Inflammatory macrophage (primary cell): ENCODE measurements around the gene GJB1.
"Not testable (repeated sequence)": the region's sequence is repeated elsewhere in the genome, so short reads cannot be mapped to it uniquely, and the experiment has no call there.

ENCODE experiments used
- DNase-seq, 2 donors: peaks; one replicate each; pipeline ENCODE4 v3.0.0-alpha.2; 2020 to 2022
- total RNA-seq, 18 experiments: gene quantifications; one replicate each; lab custom pipeline; 2026; ENCODE audit warnings: mixed read lengths in 6 of 18, inconsistent platforms in 2 of 18; lab: John Stamatoyannopoulos, UW

GJB1 gene
- total RNA-seq = 0 to 0.09 (median 0) reads per million in 18 experiments

DNA sequence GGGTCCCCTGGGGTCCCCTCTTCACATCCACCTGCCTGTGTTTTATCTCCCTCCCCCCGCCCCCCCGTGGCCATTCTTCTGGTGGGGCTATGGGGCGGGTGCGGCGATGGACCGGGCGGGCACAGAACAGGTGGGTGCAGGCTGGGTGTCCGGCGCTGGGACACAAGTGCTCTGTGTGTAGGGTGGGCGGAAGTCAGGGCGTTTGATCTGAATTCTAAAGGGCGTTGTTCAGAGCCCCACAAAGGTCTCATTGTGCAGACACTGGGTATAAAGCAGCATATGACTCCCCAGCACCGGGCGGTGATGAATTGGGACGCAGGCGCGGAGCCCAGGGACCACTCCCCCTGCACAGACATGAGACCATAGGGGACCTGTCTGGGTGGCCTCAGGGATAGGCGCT is at the start of gene GJB1:
GJB1 (plus strand) TSS at position 296 of the 400 bp plus-strand sequence. CDS start 484 bp downstream, outside the sequence.
- no peak for DNase-seq

- no peak for DNase-seq
Observed at GRCh38 chrX:71173440-71173839, 49.6 kb upstream of the GJB1 start.

DNA sequence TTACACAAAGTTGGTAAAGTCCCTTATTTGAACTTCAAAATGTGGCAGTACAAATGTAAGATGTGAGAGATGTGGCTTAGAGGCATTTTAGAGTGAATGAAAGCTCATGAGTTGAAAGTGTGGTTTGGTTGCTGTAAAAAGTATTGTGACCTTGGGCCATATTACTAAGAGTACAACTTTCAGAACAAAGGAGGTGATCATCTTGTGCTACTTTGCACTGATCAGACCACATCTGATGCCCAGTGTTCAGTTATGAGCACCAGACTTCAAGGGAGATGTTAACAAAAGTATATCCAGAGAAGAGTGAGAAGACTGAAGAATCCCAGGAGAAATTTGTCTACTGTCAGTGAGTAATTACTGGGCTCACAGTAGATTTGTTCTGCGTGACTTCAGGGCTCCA is 48.2 kb upstream of the GJB1 start:
- no peak for DNase-seq

GRCh38 chrX:71175531-71175930 is 47.5 kb upstream of the GJB1 start:
- no peak for DNase-seq

GRCh38 chrX:71177327-71177726 is 45.7 kb upstream of the GJB1 start:
- no peak for DNase-seq

- DNase-seq = peak; percentile 59 to 61
Observed at GRCh38 chrX:71178908-71179307, 44.1 kb upstream of the GJB1 start.

DNA sequence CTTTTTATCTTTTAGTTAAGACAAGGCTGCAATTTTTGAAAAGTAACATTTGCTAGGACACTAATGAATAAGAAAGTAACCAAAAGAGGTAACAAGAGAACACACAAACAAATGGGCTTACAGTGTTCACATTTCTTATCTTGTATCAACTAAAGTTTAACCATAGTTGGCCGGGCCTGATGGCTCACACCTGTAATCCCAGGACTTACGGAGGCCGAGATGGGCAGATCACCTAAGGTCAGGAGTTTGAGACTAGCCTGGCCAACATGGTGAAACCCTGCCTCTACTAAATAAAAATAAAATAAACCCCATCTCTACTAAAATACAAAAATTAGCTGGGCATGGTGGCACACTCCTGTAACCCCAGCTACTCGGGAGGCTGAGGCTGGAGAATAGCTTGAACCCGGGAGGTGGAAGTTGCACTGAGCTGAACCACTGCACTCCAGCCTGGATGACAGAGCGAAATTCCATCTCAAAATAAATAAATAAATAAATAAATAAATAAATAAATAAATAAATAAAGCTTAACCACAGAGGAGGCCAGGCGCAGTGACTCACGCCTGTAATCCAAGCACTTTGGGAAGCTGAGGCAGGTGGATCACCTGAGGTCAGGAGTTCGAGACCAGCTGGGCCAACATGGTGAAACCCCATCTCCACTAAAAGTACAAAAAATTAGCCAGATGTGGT is 42.3 kb upstream of the GJB1 start:
- not testable (repeated sequence) for DNase-seq

DNA sequence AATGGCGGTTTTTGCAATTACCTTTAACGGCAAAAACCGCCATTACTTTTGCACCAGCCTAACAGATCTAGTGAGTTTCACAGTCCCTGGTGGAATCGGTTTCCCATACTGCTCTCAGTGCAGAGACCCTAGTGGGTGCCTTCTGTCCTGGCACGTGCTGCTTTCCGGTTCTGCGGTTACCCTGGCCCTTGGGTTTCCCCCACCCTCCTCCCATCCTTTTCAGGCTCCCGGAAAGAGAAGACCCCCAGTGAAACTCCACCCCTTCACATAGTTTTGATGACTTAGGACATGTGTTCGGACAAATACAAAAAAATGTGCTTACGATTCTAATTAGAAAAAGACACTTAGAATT is 41.5 kb upstream of the GJB1 start:
- no peak for DNase-seq

DNA sequence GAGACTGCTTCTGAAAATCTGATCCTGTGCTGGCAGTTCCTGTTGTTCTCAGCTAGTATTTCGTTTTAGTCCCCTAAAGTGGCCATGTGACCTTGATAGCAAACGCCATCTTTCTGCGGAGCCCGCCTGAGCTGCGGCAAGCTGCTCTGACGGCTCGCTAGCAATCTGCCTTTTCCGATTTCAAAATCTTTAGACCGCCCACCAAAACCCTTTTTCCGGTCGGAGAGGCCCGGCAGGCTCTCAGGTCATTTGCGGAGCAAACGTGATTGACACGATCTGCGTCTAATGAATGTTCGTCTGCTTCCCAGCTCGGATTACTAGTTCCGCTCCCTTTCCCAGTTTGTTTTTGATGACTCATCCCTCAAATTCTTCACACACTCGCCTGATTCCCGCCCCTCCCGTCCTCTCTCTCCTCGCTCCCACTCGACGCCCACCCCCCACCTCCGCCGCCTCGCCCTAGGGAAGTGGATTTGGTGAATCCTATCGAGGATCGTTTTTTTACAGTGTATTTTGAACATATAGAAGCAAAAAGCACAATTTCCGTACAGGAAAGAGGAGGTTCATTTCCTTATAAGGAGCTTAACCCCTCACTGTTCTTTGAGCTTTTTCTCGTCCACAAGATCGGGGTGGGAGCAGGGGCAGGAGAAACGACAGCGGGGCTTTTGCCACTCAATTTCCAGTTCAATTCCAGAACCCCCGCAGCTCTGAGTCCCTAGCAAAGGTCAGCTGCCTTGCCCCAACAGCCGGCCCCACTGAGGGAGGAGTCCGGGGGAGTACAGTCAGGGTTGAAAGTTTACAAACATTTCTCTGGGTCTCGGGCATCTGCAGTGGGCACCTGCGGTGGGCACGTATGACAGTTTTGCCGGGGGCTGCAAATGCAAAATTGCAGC is 40.9 kb upstream of the GJB1 start:
- peak; percentile 96 for DNase-seq

DNA sequence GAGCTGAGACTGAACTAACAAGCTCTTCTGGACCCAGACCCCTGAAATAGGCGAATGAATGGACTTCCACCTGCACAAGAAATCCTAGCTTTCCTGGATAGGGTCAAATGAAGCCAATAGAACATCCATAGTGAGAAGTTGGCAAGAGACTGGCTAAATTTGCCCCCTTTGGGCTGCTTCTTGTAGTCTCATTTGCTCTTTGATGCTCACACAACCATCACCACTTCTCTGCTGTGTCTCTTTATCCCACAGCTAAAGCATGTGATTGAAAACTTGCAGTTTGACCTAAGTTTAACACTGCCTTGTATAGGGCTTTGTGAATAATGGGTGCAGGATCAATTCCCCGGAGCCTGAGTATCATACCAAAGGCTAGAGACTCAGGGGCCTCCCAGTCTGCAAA is 40.2 kb upstream of the GJB1 start:
- no peak for DNase-seq

DNA sequence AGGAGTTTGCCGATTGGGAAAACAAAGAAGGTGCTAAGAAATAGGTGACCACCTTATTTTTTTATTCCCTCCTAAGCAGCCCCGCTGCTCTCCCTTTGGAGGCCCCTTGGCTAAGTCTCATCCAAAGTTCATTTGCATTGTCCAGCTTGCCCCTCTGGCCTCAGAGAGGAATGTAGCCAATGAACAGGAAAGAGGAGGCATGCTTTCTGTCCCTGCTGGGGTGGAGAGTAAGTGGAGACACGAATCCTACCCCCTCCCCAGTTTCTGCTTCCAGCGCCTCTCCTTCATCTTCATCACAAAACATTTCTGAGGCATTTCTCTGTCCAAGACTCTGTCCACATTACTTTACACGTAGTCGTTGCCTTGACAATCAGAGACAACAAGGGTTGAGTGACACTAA is 39.7 kb upstream of the GJB1 start:
- DNase-seq = no peak

GRCh38 chrX:71184092-71184491 is 38.9 kb upstream of the GJB1 start:
- DNase-seq = no peak

GRCh38 chrX:71184803-71185495 is 38.1 kb upstream of the GJB1 start:
- DNase-seq = no peak

DNA sequence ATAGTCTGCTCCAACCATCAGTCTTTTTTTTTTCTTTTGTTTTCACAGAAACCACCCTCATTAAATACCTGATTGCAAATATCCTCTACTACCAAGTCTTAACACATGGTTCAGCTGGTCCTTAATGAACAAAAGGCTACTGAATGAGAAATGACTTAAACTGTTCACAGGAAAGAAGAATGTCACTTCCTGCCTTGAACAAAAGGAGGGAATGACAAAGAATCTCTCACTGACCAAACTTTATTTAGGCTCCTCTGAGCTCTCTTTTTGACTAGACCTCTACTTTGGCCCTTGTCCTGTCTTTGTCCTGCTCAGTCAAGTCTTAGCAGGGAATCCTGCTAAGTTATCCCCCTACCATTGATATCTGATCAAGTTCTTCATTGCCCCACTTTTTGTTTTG is 31.8 kb upstream of the GJB1 start:
- no peak for DNase-seq

GRCh38 chrX:71195964-71196649 is 26.9 kb upstream of the GJB1 start:
- no peak for DNase-seq

DNA sequence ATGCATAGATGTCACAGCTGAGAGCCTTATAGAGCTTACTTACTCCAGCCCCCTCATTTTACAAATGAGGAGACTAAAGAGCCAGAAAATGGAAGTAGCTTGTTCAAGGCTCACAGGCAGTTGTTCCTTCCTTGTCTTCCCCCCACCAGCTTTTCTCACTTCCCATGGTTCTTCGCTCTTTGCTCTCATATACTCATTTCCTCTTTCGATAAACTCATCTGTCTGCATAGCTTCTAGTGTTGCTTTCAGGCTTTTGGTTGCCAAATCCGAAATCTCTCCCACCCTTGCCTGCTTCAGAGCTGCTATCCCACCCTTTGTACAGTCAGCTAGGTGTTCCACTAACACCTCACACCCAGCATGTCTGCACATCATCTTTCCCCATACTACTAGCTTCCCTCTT is 25.0 kb upstream of the GJB1 start:
- DNase-seq = peak; percentile 69 to 72

DNA sequence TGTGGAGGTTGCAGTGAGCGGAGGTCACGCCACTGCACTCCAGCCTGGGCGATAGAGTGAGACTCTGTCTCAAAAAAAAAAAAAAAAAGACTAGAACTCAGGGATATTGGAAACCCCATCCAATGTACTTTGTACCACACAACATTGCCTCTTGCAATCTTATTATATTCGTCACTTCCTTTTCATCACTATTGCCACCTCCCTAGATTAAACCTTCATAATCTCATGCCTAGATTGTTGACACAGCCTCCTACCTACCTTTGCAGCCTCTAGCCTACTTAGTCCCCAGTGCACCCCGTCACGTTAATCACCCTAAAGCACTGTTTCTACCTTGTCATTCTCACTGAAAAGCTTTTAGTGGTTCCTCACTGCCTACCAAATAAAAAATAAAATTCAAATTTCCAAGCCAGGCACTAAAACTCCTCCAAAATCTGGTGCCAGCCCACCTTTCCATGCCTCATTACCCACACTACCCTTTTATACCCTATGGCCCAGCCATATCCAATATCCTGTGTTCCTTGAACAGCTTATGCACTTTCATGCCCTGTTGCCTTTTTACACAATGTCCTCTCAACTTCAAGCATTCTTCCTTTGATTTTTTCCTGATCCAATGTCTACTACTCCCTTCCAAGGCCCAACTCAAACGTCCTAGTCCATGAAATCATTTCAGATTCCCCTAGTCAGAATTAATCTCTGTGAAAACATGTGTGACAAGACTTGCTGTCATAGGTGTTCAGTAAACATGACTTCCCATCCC is 23.6 kb upstream of the GJB1 start:
- DNase-seq = no peak

GRCh38 chrX:71210816-71211215 is 12.2 kb upstream of the GJB1 start:
- DNase-seq = no peak

- DNase-seq = no peak
Observed at GRCh38 chrX:71212536-71212935, 10.5 kb upstream of the GJB1 start.

DNA sequence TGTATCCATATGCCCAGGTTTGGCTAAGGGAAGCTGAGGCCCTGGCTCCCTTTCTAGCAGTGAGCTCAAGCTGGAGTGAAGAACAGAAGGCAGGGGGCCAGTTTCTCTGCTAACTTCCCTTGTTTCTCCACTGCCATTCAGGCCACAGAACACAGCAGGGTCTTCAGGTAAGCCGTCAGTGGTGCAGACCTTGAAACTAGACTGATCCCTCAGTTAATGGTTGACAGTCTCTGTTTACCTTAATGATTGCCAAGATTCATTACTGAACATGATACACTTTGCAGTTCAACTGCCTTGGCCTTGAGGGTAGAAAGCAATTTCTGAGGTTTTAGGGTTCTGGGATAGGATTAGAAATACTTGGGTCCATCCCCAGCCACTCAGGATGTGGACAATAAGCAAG is 8.9 kb upstream of the GJB1 start:
- no peak for DNase-seq

DNA sequence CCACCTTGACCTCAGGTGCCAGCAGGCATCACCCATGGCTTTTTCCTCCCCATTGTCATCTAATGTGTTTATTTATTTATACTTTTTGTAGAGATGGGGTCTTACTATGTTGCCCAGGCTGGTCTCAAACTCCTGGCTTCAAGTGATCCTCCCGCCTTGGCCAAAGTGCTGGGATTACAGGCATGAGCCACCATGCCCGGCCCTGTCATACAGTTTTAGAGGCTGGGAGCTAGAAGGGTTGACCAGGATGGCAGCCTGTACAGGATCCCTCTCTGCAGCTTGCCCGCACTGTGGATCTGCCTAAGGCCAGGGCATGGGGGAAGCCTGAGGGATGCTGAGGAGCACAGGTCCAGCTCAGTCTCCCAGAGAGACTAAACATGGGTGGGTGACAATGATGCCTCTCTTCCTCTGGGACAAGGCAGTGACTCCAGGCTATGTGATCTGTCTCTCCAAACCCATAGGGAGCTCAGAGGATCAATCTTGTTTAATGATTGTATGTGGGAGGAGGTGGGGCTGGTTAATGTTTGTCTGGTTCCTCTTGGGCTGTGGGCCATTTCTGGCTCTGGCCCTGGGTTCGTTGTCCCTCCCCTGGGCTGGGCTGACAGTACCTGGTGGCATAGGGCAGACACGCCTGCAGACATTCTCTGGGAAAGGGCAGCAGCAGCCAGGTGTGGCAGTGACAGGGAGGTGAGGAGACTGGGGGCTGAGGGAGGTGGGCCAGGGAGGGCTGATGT is 8.3 kb upstream of the GJB1 start:
- DNase-seq = no peak
